Caco-2 (cell line): ENCODE results near the gene NDC1. TPM values are rescaled to one million over a fixed set of nuclear protein-coding genes. Genes with fewer than 3 reads are reported as not detected.

Source experiments
- BruUV-seq: library from RNA; stranded (reverse); fragments of 400-500 nt; replicated peaks from 2 replicates; lab custom pipeline; 2021; lab: Mats Ljungman, UMichigan
- CTCF ChIA-PET: fragments of 300-600 bp; sonication (Branson Sonifier 250); formaldehyde crosslinking; loops from one replicate; lab custom pipeline; 2022; ENCODE audit warnings: antibody characterized with exemption; lab: Charles Lee
- POLR2A ChIA-PET: fragments of 300-600 bp; sonication (Branson Sonifier 250); formaldehyde crosslinking; loops from one replicate; lab custom pipeline; 2022; ENCODE audit warnings: antibody characterized with exemption; lab: Charles Lee
- DNase-seq, 2 experiments: peaks; one replicate each; pipeline versions ENCODE4 v3.0.0 to v3.0.0-alpha.2; 2020 to 2022
- H3K27me3 ChIP-seq: replicated peaks from 2 replicates; pipeline ENCODE4 v1.6.0; 2011; ENCODE audit warnings: low read length; ENCODE audit not compliant: control insufficient read depth, insufficient read depth
- H3K36me3 ChIP-seq: 2 replicates; pipeline ENCODE4 v1.5.1; 2011; ENCODE audit warnings: low read length; ENCODE audit not compliant: control insufficient read depth, insufficient read depth
- H3K4me1 ChIP-seq: fragments of 250-450 bp; sonication (Bioruptor Pico); 2 replicates; pipeline ENCODE4 v1.5.1; 2020; ENCODE audit warnings: mild to moderate bottlenecking
- H3K4me3 ChIP-seq: 2 replicates; pipeline ENCODE4 v1.5.1; 2011; ENCODE audit warnings: low read depth, mild to moderate bottlenecking, control low read depth, low read length
- H3K9me3 ChIP-seq: fragments of 250-450 bp; sonication (Bioruptor Pico); 2 replicates; pipeline ENCODE4 v1.5.1; 2020; ENCODE audit warnings: mild to moderate bottlenecking, moderate library complexity
- H3K27ac Mint-ChIP-seq: one replicate; pipeline ENCODE4 v1.8.0; 2022; ENCODE audit warnings: mixed read lengths; ENCODE audit not compliant: unreplicated experiment
- H3K27me3 Mint-ChIP-seq: one replicate; pipeline ENCODE4 v1.8.0; 2022; ENCODE audit warnings: mixed read lengths; ENCODE audit not compliant: insufficient read depth, unreplicated experiment
- H3K36me3 Mint-ChIP-seq: one replicate; pipeline ENCODE4 v1.8.0; 2022; ENCODE audit warnings: mild to moderate bottlenecking, mixed read lengths; ENCODE audit not compliant: insufficient read depth, unreplicated experiment
- H3K4me1 Mint-ChIP-seq: one replicate; pipeline ENCODE4 v1.8.0; 2022; ENCODE audit warnings: low read depth, mixed read lengths; ENCODE audit not compliant: unreplicated experiment
- H3K4me3 Mint-ChIP-seq: one replicate; pipeline ENCODE4 v1.8.0; 2022; ENCODE audit warnings: mild to moderate bottlenecking, moderate library complexity, mixed read lengths; ENCODE audit not compliant: unreplicated experiment
- H3K9me3 Mint-ChIP-seq: one replicate; pipeline ENCODE4 v1.8.0; 2022; ENCODE audit warnings: mixed read lengths; ENCODE audit not compliant: unreplicated experiment
- intact Hi-C: fragments of 100-400 bp; cut with micrococcal nuclease; formaldehyde crosslinking; loops from one replicate; pipeline ENCODE4 v1.10.0; 2022; ENCODE audit not compliant: unreplicated experiment
- total RNA-seq: library from RNA; stranded (reverse); gene quantifications from 2 replicates; pipeline ENCODE4 v1.2.3, GENCODE V29; 2022
- TF ChIP-seq, protein P1 (sequence below), 2 experiments: fragments of 200-600 bp in 1 of 2; IDR thresholded peaks; 1 replicate in 1 of 2; 2 replicates in 1 of 2; pipeline versions ENCODE4 v1.5.1 to v1.8.0; 2011 to 2022; ENCODE audit warnings: antibody characterized with exemption in 1 of 2, control low read depth in 1 of 2, inconsistent platforms in 1 of 2, low read depth in 1 of 2, low read length in 1 of 2, mild to moderate bottlenecking in 1 of 2, moderate library complexity in 1 of 2; ENCODE audit not compliant: insufficient read depth in 1 of 2, severe bottlenecking in 1 of 2, unreplicated experiment in 1 of 2

The NDC1 gene
- total RNA-seq, 1 experiment from 2014 or later: 28.8 TPM

DNA sequence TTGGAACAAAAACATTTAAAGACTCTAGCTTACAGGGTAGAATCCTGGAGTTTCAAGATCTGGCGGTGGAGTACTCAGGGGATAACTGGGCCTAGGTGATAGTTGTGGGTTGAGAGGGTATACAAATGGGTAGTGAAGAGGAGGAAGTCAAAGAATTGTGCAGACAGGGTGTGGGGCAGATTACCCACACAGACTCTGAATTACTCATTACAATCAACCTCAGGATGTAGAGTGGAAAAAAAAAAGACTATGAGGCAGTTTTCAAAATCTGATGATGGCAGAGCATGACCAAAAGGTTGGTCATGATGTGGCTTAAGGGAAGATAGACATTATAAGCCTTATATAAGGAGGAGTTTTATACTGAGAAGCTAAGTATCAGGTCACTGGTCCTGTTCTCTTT is 55.0 kb downstream of the NDC1 start:
- Histone ChIP-seq H3K4me1 (no peaks in the 10 kb centered on the region), H3K4me3 (no peak overlapping the region), H3K36me3 (no peaks in the 10 kb centered on the region), H3K27me3 (no peaks in the 10 kb centered on the region), H3K9me3 (no peaks in the 10 kb centered on the region)
- no TSS peak for BruUV-seq
- TF ChIP-seq, protein P1, sequence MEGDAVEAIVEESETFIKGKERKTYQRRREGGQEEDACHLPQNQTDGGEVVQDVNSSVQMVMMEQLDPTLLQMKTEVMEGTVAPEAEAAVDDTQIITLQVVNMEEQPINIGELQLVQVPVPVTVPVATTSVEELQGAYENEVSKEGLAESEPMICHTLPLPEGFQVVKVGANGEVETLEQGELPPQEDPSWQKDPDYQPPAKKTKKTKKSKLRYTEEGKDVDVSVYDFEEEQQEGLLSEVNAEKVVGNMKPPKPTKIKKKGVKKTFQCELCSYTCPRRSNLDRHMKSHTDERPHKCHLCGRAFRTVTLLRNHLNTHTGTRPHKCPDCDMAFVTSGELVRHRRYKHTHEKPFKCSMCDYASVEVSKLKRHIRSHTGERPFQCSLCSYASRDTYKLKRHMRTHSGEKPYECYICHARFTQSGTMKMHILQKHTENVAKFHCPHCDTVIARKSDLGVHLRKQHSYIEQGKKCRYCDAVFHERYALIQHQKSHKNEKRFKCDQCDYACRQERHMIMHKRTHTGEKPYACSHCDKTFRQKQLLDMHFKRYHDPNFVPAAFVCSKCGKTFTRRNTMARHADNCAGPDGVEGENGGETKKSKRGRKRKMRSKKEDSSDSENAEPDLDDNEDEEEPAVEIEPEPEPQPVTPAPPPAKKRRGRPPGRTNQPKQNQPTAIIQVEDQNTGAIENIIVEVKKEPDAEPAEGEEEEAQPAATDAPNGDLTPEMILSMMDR (IDR thresholded peaks at IDR 0.05; ENCODE audit: insufficient read depth in 1 of 2, low read depth in 1 of 2, low read length in 1 of 2, severe bottlenecking in 1 of 2, unreplicated experiment in 1 of 2): no peak
- intact Hi-C loops: no loop called here
- H3K36me3 Mint-ChIP-seq: peaks cover 38% of the 10 kb centered on the region
- no peaks in the 10 kb centered on the region for H3K4me1 Mint-ChIP-seq
- no peak overlapping the region for H3K27ac Mint-ChIP-seq
- DNase-seq: no peak
- H3K27me3 Mint-ChIP-seq: no peaks in the 10 kb centered on the region
- no peak overlapping the region for H3K4me3 Mint-ChIP-seq
- no peaks in the 10 kb centered on the region for H3K9me3 Mint-ChIP-seq
- POLR2A ChIA-PET: no interaction called here
- CTCF ChIA-PET: no interaction called here

DNA sequence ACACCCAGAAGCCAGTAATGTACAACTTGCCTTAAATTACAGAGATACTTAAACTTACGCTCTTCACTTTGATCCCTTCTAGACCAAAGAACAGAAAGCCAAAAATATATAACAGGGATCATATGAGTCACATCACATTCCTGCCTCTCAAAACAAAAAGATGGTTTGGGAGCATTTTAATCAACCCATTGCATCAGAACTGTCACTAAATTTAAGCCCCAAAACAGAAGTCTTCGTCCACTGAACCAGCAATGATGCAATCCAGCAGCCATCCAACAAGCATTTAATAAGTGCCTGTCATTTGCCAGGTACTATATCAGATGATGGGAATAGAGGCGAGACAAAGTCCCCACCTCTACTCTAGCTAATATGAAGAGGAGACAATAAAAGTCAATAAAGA is 56.4 kb downstream of the NDC1 start:
- no peaks in the 10 kb centered on the region for H3K36me3 ChIP-seq
- BruUV-seq: no TSS peak

GRCh38 chr1:53777272-53777671 is 60.8 kb downstream of the NDC1 start:
- CTCF ChIA-PET: no interaction called here
- no peak overlapping the region for H3K27ac Mint-ChIP-seq

More for the DNA sequence above, 56.4 kb downstream of the NDC1 start:
- intact Hi-C loops: no loop called here
- Histone ChIP-seq H3K4me1 (no peaks in the 10 kb centered on the region), H3K4me3 (no peak overlapping the region), H3K9me3 (no peaks in the 10 kb centered on the region), H3K27me3 (no peaks in the 10 kb centered on the region)
- Mint-ChIP-seq H3K9me3 (no peaks in the 10 kb centered on the region), H3K36me3 (peaks cover 37% of the 10 kb centered on the region), H3K27ac (no peak overlapping the region), H3K4me1 (no peaks in the 10 kb centered on the region), H3K27me3 (no peaks in the 10 kb centered on the region), H3K4me3 (no peak overlapping the region)
- no peak for DNase-seq
- ChIA-PET CTCF (no interaction called here), POLR2A (no interaction called here)
- TF ChIP-seq, protein P1 (IDR thresholded peaks at IDR 0.05; ENCODE audit: insufficient read depth in 1 of 2, low read depth in 1 of 2, low read length in 1 of 2, severe bottlenecking in 1 of 2, unreplicated experiment in 1 of 2): no peak

More at GRCh38 chr1:53777272-53777671, 60.8 kb downstream of the NDC1 start:
- intact Hi-C loops: no loop called here
- Histone ChIP-seq H3K4me1 (no peaks in the 10 kb centered on the region), H3K27me3 (no peaks in the 10 kb centered on the region), H3K4me3 (no peak overlapping the region), H3K9me3 (no peaks in the 10 kb centered on the region), H3K36me3 (no peaks in the 10 kb centered on the region)
- POLR2A ChIA-PET: no interaction called here
- TF ChIP-seq, protein P1 (IDR thresholded peaks at IDR 0.05; ENCODE audit: insufficient read depth in 1 of 2, low read depth in 1 of 2, low read length in 1 of 2, severe bottlenecking in 1 of 2, unreplicated experiment in 1 of 2): no peak
- no peaks in the 10 kb centered on the region for H3K9me3 Mint-ChIP-seq
- no peaks in the 10 kb centered on the region for H3K27me3 Mint-ChIP-seq
- DNase-seq: no peak
- no peaks in the 10 kb centered on the region for H3K4me1 Mint-ChIP-seq
- H3K4me3 Mint-ChIP-seq: no peak overlapping the region
- no TSS peak for BruUV-seq
- peaks cover 29% of the 10 kb centered on the region for H3K36me3 Mint-ChIP-seq
